K562 (cell line): ENCODE results near the gene KRT81.

Source experiments
- CEBPB ChIP-seq: fragments of 450-650 bp; IDR thresholded peaks from 2 replicates; pipeline ENCODE4 v1.6.1; 2016; ENCODE audit warnings: missing genetic modification characterization, missing compliant biosample characterization
- FOXO4 ChIP-seq: fragments of 450-650 bp; formaldehyde crosslinking; IDR thresholded peaks from 2 replicates; pipeline ENCODE4 v1.4.0; 2020; ENCODE audit warnings: mild to moderate bottlenecking, moderate library complexity
- NELFE ChIP-seq: IDR thresholded peaks from 2 replicates; pipeline ENCODE4 v1.6.1; 2011; ENCODE audit warnings: mild to moderate bottlenecking; ENCODE audit not compliant: insufficient read depth, insufficient read length
- RAD51 ChIP-seq: fragments of 450-650 bp; IDR thresholded peaks from 2 replicates; pipeline ENCODE4 v1.7.1; 2016; ENCODE audit warnings: low read depth, mild to moderate bottlenecking, borderline replicate concordance
- YY1 ChIP-seq, 3 experiments: IDR thresholded peaks; 2 replicates each; pipeline ENCODE4 v1.6.1; 2011; ENCODE audit warnings: low read length in 2 of 3, mild to moderate bottlenecking in 2 of 3, moderate library complexity in 2 of 3, borderline replicate concordance in 1 of 3, control low read depth in 1 of 3, low read depth in 1 of 3; ENCODE audit not compliant: insufficient read depth in 3 of 3, insufficient replicate concordance in 2 of 3, control insufficient read depth in 1 of 3, insufficient read length in 1 of 3; ENCODE audit errors: extremely low read depth in 1 of 3
- ZNF197 ChIP-seq: fragments of 200-800 bp; sonication (Bioruptor generic); IDR thresholded peaks from 2 replicates; pipeline ENCODE4 v1.6.1; 2016; ENCODE audit warnings: low read depth, missing genetic modification characterization, missing compliant biosample characterization
- TF ChIP-seq, protein P1 (sequence below), 2 experiments: fragments of 450-650 bp; formaldehyde crosslinking in 1 of 2; IDR thresholded peaks; 2 replicates each; pipeline versions ENCODE4 v1.4.0 to v1.6.1; 2014 to 2020; ENCODE audit warnings: mild to moderate bottlenecking in 2 of 2, borderline replicate concordance in 1 of 2, low read depth in 1 of 2

DNA sequence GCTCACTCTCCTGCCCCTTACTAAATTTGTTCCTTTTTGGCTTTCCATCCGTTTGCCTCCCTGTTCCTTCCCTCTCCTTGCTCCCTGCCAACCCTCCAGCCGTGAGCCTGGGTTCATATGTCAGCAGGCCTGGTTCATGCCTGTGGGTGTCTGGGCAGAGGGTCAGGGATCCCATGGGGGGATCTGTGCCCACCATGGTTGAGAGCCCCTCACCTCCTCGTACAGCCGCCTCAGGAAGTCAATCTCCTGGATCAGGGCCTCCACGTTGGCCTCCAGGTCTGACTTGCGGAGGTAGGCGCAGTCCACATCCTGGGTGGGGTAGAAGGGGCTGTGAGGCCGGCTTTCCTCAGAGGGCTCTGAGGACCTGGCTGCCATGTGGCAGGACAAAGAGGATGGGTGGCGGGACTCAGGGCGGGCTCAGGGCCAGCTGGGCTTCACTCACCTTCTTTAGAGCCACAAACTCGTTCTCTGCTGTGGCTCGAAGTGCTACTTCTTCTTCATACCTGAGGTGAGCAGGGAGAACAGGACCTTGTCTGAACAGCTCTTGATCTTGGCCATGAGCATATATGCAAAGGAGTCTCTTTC, 26.2 kb upstream of the KRT81 start:
- TF ChIP-seq FOXO4 (CRISPR knock-in tag) (no peak), YY1 (IDR thresholded peaks at IDR 0.05; ENCODE audit: borderline replicate concordance in 1 of 3, control insufficient read depth in 1 of 3, extremely low read depth in 1 of 3, insufficient read depth in 3 of 3, insufficient read length in 1 of 3, insufficient replicate concordance in 2 of 3, low read depth in 1 of 3, low read length in 2 of 3) (no peak), RAD51 (no peak), CEBPB (tag) (no peak), ZNF197 (CRISPR knock-in tag) (no peak), NELFE (no peak)
- TF ChIP-seq, protein P1, sequence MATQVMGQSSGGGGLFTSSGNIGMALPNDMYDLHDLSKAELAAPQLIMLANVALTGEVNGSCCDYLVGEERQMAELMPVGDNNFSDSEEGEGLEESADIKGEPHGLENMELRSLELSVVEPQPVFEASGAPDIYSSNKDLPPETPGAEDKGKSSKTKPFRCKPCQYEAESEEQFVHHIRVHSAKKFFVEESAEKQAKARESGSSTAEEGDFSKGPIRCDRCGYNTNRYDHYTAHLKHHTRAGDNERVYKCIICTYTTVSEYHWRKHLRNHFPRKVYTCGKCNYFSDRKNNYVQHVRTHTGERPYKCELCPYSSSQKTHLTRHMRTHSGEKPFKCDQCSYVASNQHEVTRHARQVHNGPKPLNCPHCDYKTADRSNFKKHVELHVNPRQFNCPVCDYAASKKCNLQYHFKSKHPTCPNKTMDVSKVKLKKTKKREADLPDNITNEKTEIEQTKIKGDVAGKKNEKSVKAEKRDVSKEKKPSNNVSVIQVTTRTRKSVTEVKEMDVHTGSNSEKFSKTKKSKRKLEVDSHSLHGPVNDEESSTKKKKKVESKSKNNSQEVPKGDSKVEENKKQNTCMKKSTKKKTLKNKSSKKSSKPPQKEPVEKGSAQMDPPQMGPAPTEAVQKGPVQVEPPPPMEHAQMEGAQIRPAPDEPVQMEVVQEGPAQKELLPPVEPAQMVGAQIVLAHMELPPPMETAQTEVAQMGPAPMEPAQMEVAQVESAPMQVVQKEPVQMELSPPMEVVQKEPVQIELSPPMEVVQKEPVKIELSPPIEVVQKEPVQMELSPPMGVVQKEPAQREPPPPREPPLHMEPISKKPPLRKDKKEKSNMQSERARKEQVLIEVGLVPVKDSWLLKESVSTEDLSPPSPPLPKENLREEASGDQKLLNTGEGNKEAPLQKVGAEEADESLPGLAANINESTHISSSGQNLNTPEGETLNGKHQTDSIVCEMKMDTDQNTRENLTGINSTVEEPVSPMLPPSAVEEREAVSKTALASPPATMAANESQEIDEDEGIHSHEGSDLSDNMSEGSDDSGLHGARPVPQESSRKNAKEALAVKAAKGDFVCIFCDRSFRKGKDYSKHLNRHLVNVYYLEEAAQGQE (IDR thresholded peaks at IDR 0.05; ENCODE audit: borderline replicate concordance): no peak
- TF ChIP-seq, protein P1 (CRISPR knock-in tag; IDR thresholded peaks at IDR 0.05; ENCODE audit: low read depth): no peak
